B cell (primary cell): ENCODE results near the gene FBXO2. TPM values are rescaled to one million over a fixed set of nuclear protein-coding genes. Genes with fewer than 3 reads are reported as not detected.

Source experiments
- ATAC-seq: fragments of 200-7000 bp; cut with Tn5 transposase; one replicate; pipeline ENCODE4 v1.10.0; 2021; ENCODE audit warnings: low read depth, mild to moderate bottlenecking, moderate number of reproducible peaks, moderate library complexity
- CTCF ChIA-PET: fragments of 350-600 bp; sonication (Branson Sonifier 250); formaldehyde crosslinking; loops from one replicate; lab custom pipeline; 2021; ENCODE audit warnings: antibody characterized with exemption, inconsistent platforms; lab: Charles Lee
- POLR2A ChIA-PET: fragments of 350-600 bp; sonication (Branson Sonifier 250); formaldehyde crosslinking; loops from one replicate; lab custom pipeline; 2021; ENCODE audit warnings: antibody characterized with exemption; lab: Charles Lee
- DNase-seq: peaks from one replicate; pipeline ENCODE4 v3.0.0; 2013
- H2AFZ ChIP-seq: 2 replicates; pipeline ENCODE4 v1.6.1; 2012; ENCODE audit warnings: mild to moderate bottlenecking, low read depth, low read length; ENCODE audit not compliant: insufficient read depth, poor library complexity, severe bottlenecking
- H3K27ac ChIP-seq, 2 donors: 1 replicate in 1 of 2; 2 replicates in 1 of 2; pipeline ENCODE4 v1.5.1; 2012 to 2013; ENCODE audit warnings: low read length in 2 of 2, mild to moderate bottlenecking in 2 of 2, moderate library complexity in 1 of 2
- H3K27me3 ChIP-seq, 4 experiments: fragments of 200-600 bp in 1 of 4; sonication (generic) in 1 of 4; replicated peaks in 1 of 4; 1 replicate in 2 of 4; 2 replicates in 2 of 4; pipeline versions ENCODE4 v1.6.1 to v1.7.0; 2013 to 2016; ENCODE audit warnings: low read length in 3 of 4, mild to moderate bottlenecking in 2 of 4, mixed read lengths in 1 of 4, moderate library complexity in 1 of 4; ENCODE audit not compliant: insufficient read depth in 4 of 4, control insufficient read depth in 3 of 4; ENCODE audit errors: control extremely low read depth in 1 of 4
- H3K36me3 ChIP-seq, 2 experiments: replicated peaks in 1 of 2; 1 replicate in 1 of 2; 2 replicates in 1 of 2; pipeline versions ENCODE4 v1.6.1 to v1.7.1; 2013; ENCODE audit warnings: low read length in 1 of 2; ENCODE audit not compliant: insufficient read depth in 2 of 2, control insufficient read depth in 1 of 2; ENCODE audit errors: control extremely low read depth in 1 of 2, extremely low read depth in 1 of 2
- H3K4me1 ChIP-seq, 2 donors: fragments of 200-600 bp in 1 of 2; sonication (generic) in 1 of 2; 1 replicate in 1 of 2; 2 replicates in 1 of 2; pipeline versions ENCODE4 v1.5.1 to v1.6.1; 2013 to 2017; ENCODE audit warnings: low read length in 2 of 2; ENCODE audit not compliant: control insufficient read depth in 2 of 2, insufficient read depth in 2 of 2
- H3K4me2 ChIP-seq: replicated peaks from 2 replicates; pipeline ENCODE3; 2012; ENCODE audit warnings: mild to moderate bottlenecking, low read depth, low read length; ENCODE audit not compliant: poor library complexity, severe bottlenecking
- H3K4me3 ChIP-seq, 5 experiments: fragments of 200-600 bp in 1 of 5; sonication (generic) in 1 of 5; 1 replicate in 3 of 5; 2 replicates in 2 of 5; pipeline versions ENCODE4 v1.5.1 to v1.7.0; 2011 to 2016; ENCODE audit warnings: low read length in 4 of 5, mild to moderate bottlenecking in 4 of 5, low read depth in 2 of 5, control low read depth in 1 of 5, moderate library complexity in 1 of 5; ENCODE audit not compliant: insufficient read depth in 1 of 5; ENCODE audit errors: control extremely low read depth in 1 of 5, extremely low read depth in 1 of 5
- H3K79me2 ChIP-seq: fragments of 200-600 bp; sonication (generic); one replicate; pipeline ENCODE4 v1.6.0; 2016; ENCODE audit warnings: low read length; ENCODE audit not compliant: control insufficient read depth, insufficient read depth
- H3K9ac ChIP-seq: fragments of 200-600 bp; sonication (generic); 2 replicates; pipeline ENCODE4 v1.6.1; 2017; ENCODE audit warnings: mild to moderate bottlenecking, low read length, moderate library complexity
- H3K9me3 ChIP-seq, 3 donors: one replicate each; pipeline versions ENCODE4 v1.6.1 to v1.7.1; 2013; ENCODE audit warnings: low read length in 2 of 3; ENCODE audit not compliant: control insufficient read depth in 2 of 3, insufficient read depth in 1 of 3; ENCODE audit errors: control extremely low read depth in 1 of 3
- H4K20me1 ChIP-seq: 2 replicates; pipeline ENCODE4 v1.6.0; 2012; ENCODE audit warnings: mild to moderate bottlenecking, low read length; ENCODE audit not compliant: insufficient read depth, control insufficient read depth, poor library complexity, severe bottlenecking
- H3K27ac Mint-ChIP-seq: one replicate; pipeline ENCODE4 v1.8.0; 2021; ENCODE audit warnings: mixed read lengths
- H3K27me3 Mint-ChIP-seq: one replicate; pipeline ENCODE4 v1.8.0; 2021; ENCODE audit warnings: mixed read lengths
- H3K4me1 Mint-ChIP-seq: one replicate; pipeline ENCODE4 v1.8.0; 2021; ENCODE audit warnings: mixed read lengths
- H3K4me3 Mint-ChIP-seq: one replicate; pipeline ENCODE4 v1.8.0; 2021; ENCODE audit warnings: mixed read lengths
- H3K9me3 Mint-ChIP-seq: one replicate; pipeline ENCODE4 v1.8.0; 2022; ENCODE audit warnings: mixed read lengths; ENCODE audit not compliant: insufficient read depth
- CTCF ChIP-seq: fragments of 200-600 bp; IDR thresholded peaks from one replicate; pipeline ENCODE4 v1.8.0; 2022; ENCODE audit warnings: antibody characterized with exemption, mild to moderate bottlenecking
- EZH2 ChIP-seq: IDR thresholded peaks from 2 replicates; pipeline ENCODE4 v1.6.1; 2012; ENCODE audit warnings: borderline replicate concordance, low read depth, mild to moderate bottlenecking, moderate library complexity, low read length; ENCODE audit not compliant: insufficient read depth, poor library complexity, severe bottlenecking
- WGBS: methylation state at CpG from one replicate; pipeline ENCODE4 v1.1.5; 2013; ENCODE audit warnings: missing lambda C conversion rate; ENCODE audit not compliant: insufficient coverage; 5-methylcytosine and 5-hydroxymethylcytosine counted together
- intact Hi-C: fragments of 100-400 bp; cut with micrococcal nuclease; formaldehyde crosslinking; loops from one replicate; pipeline ENCODE4 v1.10.0; 2022
- polyA plus RNA-seq: library from polyadenylated mRNA; depleted of rRNA; stranded (reverse); fragments of >200 nt; gene quantifications from 2 replicates; pipeline ENCODE4 v1.2.3, GENCODE V29; 2012
- total RNA-seq, 2 donors: library from RNA; stranded (reverse); fragments of 120-200 nt in 1 of 2; gene quantifications; 1 replicate in 1 of 2; 2 replicates in 1 of 2; pipeline versions ENCODE4 v1.2.3 to v1.2.4, GENCODE V29; 2013 to 2022

The FBXO2 gene
- total and polyA plus RNA-seq, 2 donors (not counting 1 experiment from before 2014, with no cell fraction given) = 9.6 TPM

GRCh38 chr1:11701981-11702803 lies 48.0 kb upstream of the FBXO2 start:
- no peak overlapping the region for H3K27ac Mint-ChIP-seq
- H3K4me1 ChIP-seq = no peaks in the 10 kb centered on the region

More at GRCh38 chr1:11701981-11702803, 48.0 kb upstream of the FBXO2 start:
- Histone ChIP-seq H3K27me3 (peaks cover 0 to 20% (median 2%) of the 10 kb centered on the region in 4 experiments), H4K20me1 (no peaks in the 10 kb centered on the region), H2AFZ (no peak overlapping the region), H3K4me3 (no peak overlapping the region), H3K9ac (no peak overlapping the region), H3K36me3 (no peaks in the 10 kb centered on the region), H3K4me2 (no peak overlapping the region), H3K79me2 (no peaks in the 10 kb centered on the region), H3K27ac (no peak overlapping the region), H3K9me3 (no peaks in the 10 kb centered on the region)
- ATAC-seq (no peak), DNase-seq (no peak)
- Mint-ChIP-seq H3K27me3 (peaks cover 13% of the 10 kb centered on the region), H3K9me3 (no peaks in the 10 kb centered on the region), H3K4me1 (no peaks in the 10 kb centered on the region), H3K4me3 (no peak overlapping the region)
- WGBS = 91% methylated on average over 14 of the region's 15 CpGs
- intact Hi-C loops = no loop called here
- ChIA-PET CTCF (interaction anchor here (0.6 kb wide), 1 partner anchor 76 kb away, joined by 3 read pairs; no protein-coding TSS in a partner anchor), POLR2A (no interaction called here)
- TF ChIP-seq CTCF (no peak), EZH2 (no peak)
